NCI-H2107 treated with DMSO at 0.1 percent for 48 hours (cell line): ENCODE measurements around the gene INSL3.
"Not testable (repeated sequence)": the region's sequence is repeated elsewhere in the genome, so short reads cannot be mapped to it uniquely, and the experiment has no call there.

Source experiments
- DNase-seq: peaks from one replicate; lab custom pipeline; 2025; ENCODE audit not compliant: unreplicated experiment; lab: John Stamatoyannopoulos, UW

INSL3 gene

GRCh38 chr19:17787274-17787913 is 33.9 kb downstream of the INSL3 start:
- no peak for DNase-seq

DNA sequence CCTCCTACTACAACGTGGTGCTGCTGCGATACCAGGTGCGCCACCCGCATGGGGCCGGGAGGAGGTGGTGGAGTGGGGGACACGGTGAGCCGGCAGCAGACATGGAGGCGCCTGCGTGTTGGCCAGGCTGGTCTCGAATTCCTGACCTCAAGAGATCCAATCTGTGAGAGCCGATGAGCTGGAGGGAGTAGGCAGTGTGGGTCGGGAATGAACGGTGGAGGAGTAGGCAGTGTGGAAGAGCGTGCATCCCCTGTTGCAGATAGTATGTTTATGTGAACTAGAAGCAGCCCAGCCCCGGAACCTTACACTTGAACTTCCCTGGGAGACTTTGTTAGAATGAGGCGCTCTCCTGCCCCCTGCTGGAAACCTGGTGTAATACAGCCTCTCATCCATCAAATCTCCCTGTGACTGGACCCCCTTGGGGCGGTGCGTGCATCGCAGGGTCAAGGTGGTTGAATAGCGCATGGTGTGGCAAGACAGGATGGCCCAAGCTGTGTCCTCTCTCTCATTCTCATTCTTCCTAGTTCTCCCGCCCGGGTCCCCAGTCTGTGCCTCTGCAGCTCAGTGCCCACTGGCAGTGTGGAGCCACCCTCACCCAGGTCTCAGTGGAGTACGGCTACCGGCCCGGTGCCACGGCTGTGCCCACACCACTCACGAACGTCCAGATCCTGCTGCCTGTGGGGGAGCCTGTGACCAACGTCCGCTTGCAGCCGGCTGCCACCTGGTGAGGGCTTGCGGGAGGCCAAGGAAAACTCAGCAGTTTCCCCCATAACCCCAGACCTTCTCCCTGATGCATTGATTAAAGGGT is 36.9 kb downstream of the INSL3 start:
- DNase-seq, result peak; percentile 71

DNA sequence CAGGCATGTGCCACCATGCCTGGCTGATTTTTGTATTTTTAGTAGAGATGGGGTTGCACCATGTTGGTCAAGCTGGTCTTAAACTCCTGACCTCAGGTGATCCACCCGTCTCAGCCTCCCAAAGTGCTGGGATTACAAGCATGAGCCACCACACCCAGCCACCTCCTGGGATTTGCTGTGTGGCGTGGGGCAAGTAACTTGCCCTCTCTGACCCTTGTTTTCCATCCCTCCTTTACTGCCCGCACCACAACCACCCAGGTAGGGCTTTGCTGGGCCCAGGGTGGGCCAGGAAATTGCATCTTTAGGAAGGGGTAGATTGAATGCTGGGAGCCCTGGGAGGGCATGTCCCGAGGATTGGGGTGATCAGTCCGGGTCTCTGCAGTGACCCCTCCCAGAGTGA is 37.6 kb downstream of the INSL3 start:
- DNase-seq, result not testable (repeated sequence)

DNA sequence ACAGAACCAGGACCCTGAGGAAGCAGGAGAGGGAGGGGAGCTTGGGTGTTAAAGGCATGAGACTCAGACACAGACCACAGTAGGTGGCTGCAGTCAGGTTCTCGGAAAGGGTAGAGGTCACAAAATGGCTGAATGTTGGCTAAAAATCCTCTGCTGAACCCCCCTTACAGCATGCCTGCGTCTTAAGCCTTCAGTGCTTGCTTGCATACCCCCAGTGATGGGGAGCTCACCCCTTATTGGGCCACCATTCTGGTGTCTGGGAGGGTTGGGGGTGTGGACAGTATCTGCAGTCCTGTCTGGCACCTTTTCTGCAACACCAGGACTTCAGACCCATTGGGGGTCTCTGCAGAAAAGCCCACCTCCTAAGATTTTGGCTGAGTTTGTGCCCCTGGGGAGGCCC is 40.5 kb downstream of the INSL3 start:
- no peak for DNase-seq

GRCh38 chr19:17778968-17779929 is 42.1 kb downstream of the INSL3 start:
- DNase-seq, result no peak

DNA sequence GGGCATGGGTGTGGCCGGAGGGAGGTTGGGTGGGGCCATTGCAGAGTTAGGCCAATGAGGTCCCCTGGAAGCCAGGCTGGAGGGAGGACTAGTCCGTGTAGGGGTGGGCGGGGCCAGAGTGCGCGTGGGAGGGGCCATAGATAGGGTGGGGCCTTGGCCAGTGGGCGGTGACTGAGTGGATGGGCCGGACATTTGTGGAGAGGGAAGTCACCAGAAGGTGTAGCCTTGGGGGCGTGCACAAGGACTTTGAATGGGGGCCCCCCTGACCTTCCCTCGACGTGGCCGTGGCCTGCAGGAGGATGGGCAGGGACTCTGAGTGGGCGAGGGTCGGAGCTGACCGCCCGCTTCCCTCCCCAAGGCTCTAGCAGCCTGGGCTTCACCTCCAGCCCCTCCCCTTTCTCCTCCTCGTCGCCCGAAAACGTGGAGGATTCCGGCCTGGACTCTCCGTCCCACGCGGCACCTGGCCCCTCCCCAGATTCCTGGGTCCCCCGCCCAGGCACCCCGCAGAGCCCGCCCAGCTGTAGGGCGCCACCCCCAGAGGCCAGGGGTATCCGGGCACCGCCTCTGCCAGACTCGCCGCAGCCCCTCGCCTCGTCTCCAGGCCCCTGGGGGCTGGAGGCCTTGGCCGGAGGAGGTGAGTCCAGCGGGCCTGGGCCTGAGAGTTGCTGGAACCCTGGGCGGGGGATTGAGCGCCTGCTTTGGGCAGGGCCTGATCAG is 42.9 kb downstream of the INSL3 start:
- DNase-seq, result no peak

- not testable (repeated sequence) for DNase-seq
Measured at GRCh38 chr19:17777840-17778239, 43.5 kb downstream of the INSL3 start.

DNA sequence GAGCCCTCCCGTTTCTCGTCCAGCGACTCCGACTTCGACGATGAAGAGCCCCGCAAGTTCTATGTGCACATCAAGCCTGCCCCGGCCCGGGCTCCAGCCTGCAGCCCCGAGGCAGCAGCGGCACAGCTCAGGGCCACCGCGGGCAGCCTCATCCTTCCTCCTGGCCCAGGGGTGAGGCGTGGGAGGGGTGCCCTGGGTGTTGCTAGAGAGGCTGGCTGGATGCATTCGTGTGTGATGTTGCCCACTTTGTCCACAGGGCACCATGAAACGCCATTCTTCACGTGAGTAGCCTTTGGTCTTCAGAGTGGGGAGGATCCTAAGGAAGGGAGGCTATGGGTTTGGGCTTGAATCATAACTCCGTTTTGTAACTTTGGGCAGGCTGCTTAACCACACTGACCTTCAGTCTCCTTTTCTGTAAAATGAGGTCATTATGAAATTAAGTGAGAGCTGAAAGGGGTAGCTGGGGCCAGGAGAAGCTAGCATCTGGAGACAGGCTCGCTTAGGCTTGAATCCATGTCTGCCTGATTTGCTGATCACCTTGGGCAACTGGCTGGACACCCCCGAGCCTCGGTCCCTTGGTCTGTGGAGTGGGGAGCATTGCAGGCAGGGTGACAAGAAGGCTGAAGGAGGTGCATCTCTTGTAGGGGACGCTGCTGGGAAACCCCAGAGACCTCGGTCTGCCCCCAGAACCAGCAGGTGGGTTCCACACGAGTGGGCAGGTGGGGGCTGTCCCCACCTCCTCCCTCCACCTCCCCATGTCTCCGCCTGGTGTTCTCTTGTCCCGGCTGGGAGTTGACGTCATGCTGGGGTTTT is 45.1 kb downstream of the INSL3 start:
- no peak for DNase-seq

GRCh38 chr19:17775245-17775927 is 45.9 kb downstream of the INSL3 start:
- no peak for DNase-seq

DNA sequence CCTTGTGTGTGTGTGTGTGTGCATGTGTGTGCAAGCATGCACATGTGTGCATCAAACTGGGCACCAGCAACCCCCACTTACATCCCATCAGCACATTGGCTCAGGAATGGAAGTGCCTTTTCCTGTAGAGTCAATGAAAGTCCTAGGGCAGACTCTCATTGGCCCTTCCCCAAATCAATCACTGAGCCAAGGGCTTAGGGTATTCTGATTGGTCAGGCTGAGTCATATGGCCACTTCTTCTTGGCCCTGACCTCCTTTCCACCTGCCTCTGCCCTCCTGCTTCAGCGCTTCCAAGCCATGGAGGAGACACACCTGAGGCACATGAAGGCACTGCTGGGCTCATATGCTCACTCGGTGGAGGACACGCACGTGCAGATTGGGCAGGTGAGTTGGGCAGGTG is 49.1 kb downstream of the INSL3 start:
- DNase-seq, result no peak

DNA sequence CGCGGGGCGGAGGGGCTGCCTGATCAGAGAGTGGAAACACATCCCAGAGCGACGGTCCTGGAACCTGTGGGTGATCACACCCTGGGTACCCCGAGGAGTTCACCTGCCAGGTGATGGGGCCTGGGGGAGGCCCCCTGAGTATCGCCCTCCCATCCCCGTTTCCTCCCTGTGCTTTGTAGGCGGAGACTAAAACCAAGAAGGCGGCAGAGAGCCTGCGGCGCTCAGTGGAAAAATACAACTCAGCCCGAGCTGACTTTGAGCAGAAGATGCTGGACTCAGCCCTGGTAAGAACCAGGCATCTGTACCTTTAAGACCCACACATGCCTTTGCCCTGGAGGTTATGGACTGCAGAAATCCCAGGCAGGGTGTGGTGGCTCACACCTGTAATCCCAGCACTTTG is 50.7 kb downstream of the INSL3 start:
- DNase-seq, result no peak

DNA sequence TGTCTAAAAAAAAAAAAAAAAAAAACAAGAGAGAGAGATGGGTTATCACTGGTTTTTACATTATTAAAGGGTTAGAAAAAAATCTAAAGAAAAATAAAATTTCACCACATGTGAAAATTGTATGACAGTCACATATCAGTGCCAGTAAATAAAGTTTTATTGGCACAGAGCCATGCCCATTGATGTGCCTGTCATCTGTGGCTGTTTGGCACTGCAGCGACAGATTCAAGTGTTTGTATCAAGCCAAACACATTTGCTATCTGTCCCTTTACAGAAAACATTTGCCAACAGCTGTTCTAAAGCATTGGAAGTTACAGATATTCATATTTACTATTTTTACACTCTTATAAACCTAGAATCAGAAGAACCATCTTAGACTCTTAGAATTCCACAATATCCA is 53.8 kb downstream of the INSL3 start:
- no peak for DNase-seq

DNA sequence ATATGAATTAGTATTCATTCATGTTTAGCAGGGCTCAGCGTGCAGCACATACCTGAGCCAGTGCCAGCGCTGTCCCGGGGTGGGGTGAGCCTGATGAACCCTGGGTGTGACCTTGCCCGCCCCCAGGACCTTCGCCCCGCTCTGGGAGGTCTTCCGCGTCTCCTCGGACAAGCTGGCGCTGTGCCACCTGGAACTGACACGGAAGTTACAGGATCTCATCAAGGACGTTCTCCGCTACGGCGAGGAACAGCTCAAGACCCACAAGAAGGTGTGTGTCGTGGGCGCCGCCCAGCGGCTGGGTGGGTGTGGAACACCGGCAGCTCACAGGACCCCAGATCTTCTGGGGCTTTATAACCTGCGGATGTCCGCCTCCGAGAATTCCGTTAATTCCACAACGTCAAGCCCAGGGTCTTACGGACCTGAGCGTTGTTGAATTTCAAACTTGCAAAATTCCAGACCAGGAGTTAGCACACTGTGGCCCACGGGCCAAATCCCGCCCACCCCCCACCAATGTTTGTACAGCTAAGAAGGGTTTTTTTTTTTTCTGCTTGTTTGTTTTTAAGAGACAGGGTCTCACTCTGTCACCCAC is 54.7 kb downstream of the INSL3 start:
- DNase-seq, result peak; percentile 53
